ENCODE data around the gene AFF1.
A peak's percentile ranks its signal among the peaks of the same experiment; 100 is the strongest.
"Not testable (repeated sequence)": the region's sequence is repeated elsewhere in the genome, so short reads cannot be mapped to it uniquely, and the experiment has no call there.

Gene AFF1

DNA sequence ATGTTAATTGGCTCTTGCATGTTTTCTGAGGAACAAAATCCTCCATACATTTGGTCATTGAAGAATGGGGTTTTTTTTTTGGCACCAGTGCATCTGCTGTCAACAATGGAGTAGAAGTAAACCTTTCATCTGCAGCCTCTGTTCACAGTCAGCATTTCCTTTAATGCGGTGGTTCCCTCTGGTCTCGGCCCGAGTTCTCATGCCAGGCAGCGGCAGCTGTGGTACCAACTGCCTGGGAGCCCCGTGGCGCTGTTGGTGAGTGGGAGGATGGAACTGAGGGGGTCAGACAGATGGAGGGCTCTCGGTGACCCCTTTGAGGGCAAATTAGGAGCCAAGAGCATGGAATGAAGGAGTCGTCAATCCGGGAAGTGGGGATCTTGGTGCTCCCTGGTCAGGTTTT is 114.7 kb downstream of the AFF1 start:
- no peak for DNase-seq (ENCODE audit: low read depth, low spot score)
- no peak overlapping the region for H3K27ac ChIP-seq

DNA sequence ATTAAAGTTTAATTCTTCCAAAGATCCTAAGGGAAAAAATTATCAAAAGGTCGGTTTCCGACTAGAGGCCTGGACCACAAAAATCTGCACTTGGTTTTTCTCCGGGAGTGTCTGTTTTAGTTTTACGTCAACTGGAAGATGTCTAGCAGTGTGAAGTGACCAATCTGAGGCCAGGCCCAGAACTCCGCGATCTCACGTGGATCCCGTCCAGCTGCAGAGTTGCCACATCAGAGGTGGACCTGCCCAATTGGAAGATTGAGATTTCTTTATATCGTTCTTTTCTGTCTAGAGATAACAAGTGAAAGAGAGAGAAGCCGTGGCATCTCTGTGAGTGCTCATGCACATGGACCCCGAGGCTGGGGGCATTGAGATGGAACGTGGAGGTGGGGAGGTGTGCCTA is 115.8 kb downstream of the AFF1 start:
- no peak overlapping the region for H3K27ac ChIP-seq
- no peak for DNase-seq (ENCODE audit: low read depth, low spot score)

DNA sequence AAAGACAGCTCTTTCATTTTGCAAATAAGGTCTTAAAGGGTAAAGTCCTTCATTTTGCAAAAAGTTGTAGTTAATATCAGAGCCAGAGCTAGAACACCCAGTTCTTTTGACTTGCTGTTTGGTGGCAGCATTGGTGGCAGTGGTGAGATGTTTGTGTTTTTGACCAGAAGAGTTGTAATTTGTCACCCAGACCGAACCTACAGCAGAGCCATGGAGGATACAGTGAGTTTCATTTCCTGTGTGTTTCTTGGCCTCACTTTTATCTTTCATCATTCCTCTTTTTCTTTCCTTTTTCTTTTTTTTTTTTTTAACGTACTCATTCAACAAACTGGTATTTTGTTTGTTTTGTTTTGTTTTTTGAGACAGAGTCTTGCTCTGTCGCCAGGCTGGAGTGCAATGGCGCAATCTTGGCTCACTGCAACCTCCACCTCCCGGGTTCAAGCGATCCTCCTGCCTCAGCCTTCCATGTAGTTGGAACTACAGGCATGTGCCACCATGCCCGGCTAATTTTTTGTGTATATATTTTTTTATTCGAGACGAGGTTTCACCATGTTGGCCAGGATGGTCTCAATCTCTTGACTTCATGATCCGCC is 116.4 kb downstream of the AFF1 start:
- H3K27ac ChIP-seq = no peak overlapping the region
- no peak for DNase-seq (ENCODE audit: low read depth, low spot score)

DNA sequence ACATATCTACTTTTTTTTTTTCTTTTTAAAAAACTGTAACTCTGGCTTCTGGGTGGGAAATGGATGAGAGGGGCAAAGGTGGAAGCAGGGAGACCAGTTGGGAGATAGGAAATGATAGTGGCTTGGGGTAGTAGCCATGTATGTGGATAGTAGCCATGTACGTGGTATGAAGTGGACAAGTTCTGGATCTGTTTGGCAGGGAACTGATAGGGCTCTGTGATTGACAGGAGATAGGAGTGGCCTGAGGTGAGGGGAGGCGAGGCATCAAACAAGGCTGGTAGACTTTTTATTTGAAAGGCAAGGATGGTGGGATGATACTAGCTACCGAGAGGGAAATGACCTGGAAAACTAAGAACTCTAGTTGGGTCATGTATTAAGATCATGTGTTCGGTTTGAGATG is 117.8 kb downstream of the AFF1 start:
- DNase-seq (ENCODE audit: low read depth, low spot score) = no peak
- no peak overlapping the region for H3K27ac ChIP-seq

GRCh38 chr4:87053176-87053658 is 118.4 kb downstream of the AFF1 start:
- H3K27ac ChIP-seq = no peak overlapping the region
- DNase-seq (ENCODE audit: low read depth, low spot score) = no peak

DNA sequence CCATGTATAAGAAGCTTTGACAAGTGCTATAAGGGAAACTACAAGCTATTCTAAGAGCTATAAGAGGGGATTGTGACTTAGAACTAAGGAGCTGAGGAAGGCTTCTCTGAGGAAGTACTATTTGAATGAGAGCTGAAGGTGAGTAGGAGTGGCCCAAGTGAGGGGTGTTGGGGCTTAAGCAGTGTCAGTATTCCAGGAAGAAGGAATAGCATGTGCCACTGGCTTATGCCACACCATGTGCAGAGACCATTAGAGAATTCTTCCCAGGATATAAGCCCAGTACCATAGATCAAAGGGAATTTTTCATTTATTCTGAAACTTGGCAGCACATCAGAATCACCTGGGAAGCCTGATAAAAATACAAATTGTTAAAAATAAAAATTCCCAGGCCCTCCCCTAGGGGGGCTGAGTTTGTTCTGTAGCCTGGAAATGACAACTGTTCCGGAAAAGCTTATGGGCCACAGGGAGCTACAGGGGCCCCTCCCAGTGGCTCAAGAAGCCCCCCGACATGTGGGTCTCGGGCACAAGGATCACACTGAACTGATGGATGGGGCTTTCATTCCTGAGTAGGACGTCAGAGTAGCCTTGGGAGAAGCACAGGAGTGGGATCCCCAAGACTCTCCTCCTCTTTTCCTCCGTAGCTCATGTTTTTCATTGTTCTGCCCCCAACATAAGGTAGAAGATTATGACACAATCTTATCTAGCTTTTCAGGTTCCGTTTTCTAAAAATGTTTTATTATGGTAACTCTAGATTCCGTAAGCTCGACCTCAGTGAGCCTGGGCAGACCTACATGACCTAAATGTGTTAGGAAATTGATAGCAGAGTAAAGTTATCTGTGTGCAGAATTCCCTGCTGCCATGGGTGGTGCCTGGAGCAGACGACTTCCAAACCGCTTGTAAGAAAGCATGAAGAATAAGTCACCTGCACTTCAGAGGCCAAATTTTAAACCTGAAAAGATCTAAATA is 119.3 kb downstream of the AFF1 start:
- no peak for DNase-seq (ENCODE audit: low read depth, low spot score)
- H3K27ac ChIP-seq = no peak overlapping the region

- DNase-seq (ENCODE audit: low read depth, low spot score) = no peak
Observed at GRCh38 chr4:87054900-87055299, 120.1 kb downstream of the AFF1 start.

GRCh38 chr4:87055311-87055710 is 120.5 kb downstream of the AFF1 start:
- no peak for DNase-seq (ENCODE audit: low read depth, low spot score)
- no peak overlapping the region for H3K27ac ChIP-seq

More at GRCh38 chr4:87054900-87055299, 120.1 kb downstream of the AFF1 start:
- H3K27ac ChIP-seq = no peak overlapping the region

- no peak for DNase-seq (ENCODE audit: low read depth, low spot score)
- H3K27ac ChIP-seq = no peak overlapping the region
Observed at GRCh38 chr4:87056881-87057280, 122.1 kb downstream of the AFF1 start.

DNA sequence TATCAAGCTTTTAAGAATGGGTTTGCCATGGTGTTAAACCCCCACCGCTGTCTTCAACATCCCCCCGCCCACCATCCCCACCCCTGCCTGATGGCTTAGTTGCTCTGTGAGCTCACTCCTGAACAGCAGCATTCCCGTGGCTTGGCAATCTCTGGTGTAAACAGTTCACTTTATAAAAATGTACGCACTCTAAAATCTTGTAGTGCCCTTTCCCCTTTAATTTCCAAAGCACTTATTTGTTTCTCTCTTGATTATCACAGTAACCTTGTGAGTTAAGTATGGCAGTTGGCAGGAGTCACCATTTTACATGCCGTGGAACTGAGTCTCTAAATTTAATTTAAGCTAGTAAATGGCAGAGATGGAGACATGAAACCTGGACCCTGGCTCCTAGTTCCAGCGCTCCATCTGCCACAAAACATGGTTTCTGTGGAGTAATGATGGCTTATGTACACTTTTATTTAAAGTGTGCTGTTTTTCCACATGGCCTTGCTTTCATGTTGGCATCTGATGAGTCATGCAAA is 123.1 kb downstream of the AFF1 start:
- DNase-seq (ENCODE audit: low read depth, low spot score) = no peak

DNA sequence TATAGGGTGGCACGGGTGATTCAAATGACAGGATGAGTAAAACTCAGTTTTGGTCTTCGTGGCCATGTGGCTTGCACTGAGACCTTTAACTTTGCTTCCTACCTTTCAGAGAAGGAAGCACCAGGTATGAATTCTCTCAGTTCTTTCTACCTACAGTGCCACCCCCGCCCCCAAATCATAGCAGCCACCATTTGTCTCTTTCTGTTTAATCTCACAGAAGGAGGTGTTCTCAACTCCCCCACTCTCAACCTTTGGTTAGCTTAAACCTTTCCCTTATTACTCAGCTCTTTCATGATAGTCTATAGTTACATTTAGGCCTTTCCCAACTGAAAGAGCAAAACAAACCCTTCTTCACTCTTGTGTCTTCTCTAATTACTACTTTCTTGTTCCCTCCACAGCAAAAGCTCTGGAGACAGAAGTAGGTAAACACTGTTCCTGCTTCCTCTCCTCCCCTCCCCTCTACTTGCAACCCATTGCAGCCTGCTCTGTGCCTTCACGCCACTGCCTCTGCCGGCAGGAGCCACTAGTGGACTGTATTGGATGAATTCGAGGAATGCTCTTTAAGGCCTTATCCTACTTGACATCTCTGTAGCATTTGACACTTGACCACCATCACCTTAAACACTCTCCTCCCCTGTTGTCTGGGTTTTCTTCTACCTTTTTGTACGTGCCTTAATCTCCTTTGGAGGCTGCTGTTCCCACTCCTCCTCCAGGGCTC is 123.7 kb downstream of the AFF1 start:
- no peak overlapping the region for H3K27ac ChIP-seq
- no peak for DNase-seq (ENCODE audit: low read depth, low spot score)

More for the DNA sequence above, 123.1 kb downstream of the AFF1 start:
- H3K27ac ChIP-seq = no peak overlapping the region

DNA sequence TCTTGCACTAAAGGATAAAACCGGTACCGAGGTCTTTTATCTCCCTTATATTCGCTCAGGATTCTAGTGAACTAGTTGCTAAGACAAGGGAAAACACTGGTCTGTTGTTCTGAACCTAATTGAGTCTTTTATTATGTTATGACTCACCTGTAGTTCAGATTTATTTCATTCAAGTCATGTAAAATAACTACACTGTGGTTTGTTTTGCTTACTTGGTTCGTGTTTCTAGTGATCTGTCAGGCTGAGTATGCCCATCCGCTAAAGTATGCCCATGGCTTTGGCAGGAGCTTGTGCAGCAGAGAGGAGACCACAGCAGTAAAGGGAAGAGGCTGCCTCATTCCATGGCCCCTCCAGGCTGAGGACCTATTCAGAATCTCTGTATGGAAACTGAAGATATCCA is 126.1 kb downstream of the AFF1 start:
- H3K27ac ChIP-seq = peak overlapping the region; percentile 19
- DNase-seq (ENCODE audit: low read depth, low spot score) = peak; percentile 85

DNA sequence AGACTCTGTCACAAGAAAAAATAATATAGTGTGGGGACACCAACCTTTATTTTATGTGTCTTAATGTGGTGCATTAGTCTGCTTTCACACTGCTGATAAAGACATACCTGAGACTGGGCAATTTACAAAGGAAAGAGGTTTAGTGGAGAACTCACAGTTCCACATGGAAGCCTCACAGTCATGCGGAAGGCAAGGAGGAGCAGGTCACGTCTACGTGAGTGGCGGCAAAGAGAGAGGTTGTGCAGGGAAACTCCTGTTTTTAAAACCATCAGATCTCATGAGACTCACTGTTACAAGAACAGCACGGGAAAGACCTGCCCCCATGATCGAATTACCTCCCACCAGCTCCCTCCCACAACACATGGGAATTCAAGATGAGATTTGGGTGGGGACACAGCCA is 130.2 kb downstream of the AFF1 start:
- H3K27ac ChIP-seq = no peak overlapping the region
- no peak for DNase-seq (ENCODE audit: low read depth, low spot score)

DNA sequence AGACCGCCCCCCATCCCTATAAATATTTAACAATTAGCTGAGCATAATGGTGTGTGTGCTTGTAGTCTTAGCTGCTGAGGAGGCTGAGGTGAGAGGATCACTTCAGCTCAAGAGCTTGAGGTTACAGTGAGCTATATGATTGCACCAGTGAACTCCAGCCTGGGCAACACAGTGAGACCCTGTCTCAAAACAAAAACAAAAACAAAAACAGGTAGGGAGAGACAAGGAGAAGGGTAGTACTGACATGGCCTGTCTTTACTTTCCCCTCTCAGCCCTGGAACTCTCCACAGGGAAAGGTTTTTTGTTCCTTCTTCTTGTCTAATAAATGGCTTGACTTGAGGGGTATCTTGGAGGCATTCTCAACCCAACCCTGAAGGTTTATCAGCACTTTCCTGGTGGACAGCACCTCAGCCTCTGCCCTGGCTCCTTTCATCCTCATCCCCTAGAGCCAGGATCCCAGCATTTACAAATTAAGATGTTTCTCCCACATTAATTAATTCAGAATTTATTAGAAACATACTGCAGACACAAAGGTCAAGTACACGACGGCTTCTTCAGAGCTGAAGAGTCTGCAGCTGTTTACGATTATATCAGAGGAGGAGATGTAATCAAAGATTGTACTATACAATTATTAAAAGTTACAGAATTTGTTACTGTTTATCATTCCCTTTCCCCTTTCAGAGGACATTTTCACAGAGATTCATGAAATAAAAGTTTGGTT is 131.8 kb downstream of the AFF1 start:
- no peak for DNase-seq (ENCODE audit: low read depth, low spot score)

GRCh38 chr4:87067124-87067885 is 132.5 kb downstream of the AFF1 start:
- H3K27ac ChIP-seq = no peak overlapping the region
- no peak for DNase-seq (ENCODE audit: low read depth, low spot score)

More for the DNA sequence above, 131.8 kb downstream of the AFF1 start:
- H3K27ac ChIP-seq = no peak overlapping the region

DNA sequence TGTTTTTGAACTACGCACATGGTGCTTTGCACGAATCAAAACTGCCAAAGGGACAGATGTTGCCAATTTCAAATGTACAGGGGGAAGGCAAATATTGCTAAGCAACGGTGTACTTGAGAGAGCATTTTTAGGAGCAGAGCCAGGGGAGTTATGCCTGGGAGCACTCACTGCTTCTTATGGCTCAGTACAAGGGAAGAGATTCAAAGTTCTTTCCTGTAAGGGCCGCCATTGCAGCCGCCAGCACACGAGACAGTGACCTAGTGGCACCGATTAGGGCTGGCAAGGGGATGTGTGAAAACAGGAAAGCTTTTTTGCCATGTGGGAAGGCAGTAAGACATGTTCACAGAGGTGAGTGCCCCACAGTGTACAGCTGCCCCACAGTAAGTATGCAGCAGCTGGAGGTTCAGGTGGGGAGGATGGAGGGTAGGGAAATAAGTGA is 133.8 kb downstream of the AFF1 start:
- H3K27ac ChIP-seq = no peak overlapping the region
- DNase-seq (ENCODE audit: low read depth, low spot score) = no peak

DNA sequence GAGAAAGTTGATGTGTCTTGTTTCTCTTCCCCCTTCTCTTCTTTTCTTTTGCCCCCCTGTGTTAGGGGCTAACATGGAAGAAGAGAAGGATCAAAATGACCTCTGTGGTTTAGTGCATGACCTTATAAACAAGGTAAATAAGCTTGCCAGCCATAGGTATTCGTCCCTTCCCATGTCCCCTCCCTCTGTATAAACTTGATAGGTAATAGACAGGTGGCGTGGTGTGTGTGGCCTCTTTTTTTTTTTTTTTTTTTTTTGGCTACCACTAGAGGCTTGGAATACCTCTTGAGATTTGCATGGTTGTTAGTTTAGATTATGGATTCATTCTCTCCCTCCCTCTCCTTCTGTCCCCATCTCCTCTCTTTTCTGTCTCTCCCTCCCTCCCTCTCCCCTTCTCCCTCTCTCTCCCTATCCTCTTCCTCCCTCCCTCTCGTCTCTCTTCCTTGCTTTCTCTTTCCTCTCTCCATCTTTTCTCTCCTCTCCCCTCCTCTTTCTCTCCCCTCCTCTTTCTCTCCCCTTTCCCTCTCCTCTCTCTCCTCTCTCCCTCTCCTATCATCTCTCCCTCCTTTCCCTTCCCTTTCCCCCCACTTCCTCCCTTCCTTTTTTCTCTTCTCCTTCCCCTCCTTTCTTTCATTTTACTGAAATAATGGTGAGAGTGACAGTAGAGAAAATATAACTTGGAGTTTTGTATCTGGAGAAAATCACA is 134.4 kb downstream of the AFF1 start:
- H3K27ac ChIP-seq = no peak overlapping the region
- DNase-seq (ENCODE audit: low read depth, low spot score) = no peak

GRCh38 chr4:87071401-87071800 is 136.6 kb downstream of the AFF1 start:
- no peak for DNase-seq (ENCODE audit: low read depth, low spot score)
- H3K27ac ChIP-seq = no peak overlapping the region

GRCh38 chr4:87072545-87072944 is 137.7 kb downstream of the AFF1 start:
- not testable (repeated sequence) for H3K27ac ChIP-seq; DNase-seq (ENCODE audit: low read depth, low spot score)
